Erythroblast (primary cell): ENCODE results near the gene CALML5.
A peak's percentile ranks its signal among the peaks of the same experiment; 100 is the strongest.

ENCODE experiments used
- DNase-seq, 2 experiments: peaks; one replicate each; lab custom pipeline; 2025; lab: John Stamatoyannopoulos, UW
- GATA1 ChIP-seq: IDR thresholded peaks from 2 replicates; pipeline ENCODE4 v1.6.1; 2011; ENCODE audit warnings: low read depth, mild to moderate bottlenecking, control low read depth, low read length, moderate library complexity
- POLR2A ChIP-seq: IDR thresholded peaks from 2 replicates; pipeline ENCODE4 v1.6.1; 2011; ENCODE audit warnings: mild to moderate bottlenecking, low read length

CALML5 gene

GRCh38 chr10:5458949-5459747 is 40.2 kb downstream of the CALML5 start:
- no peak for TF ChIP-seq GATA1
- TF ChIP-seq POLR2A: peak; percentile 1
- no peak for DNase-seq

GRCh38 chr10:5458425-5458824 is 40.9 kb downstream of the CALML5 start:
- no peak for DNase-seq
- TF ChIP-seq POLR2A (peak; percentile 17), GATA1 (no peak)

GRCh38 chr10:5457741-5458140 is 41.6 kb downstream of the CALML5 start:
- DNase-seq: no peak

GRCh38 chr10:5456563-5456962 is 42.8 kb downstream of the CALML5 start:
- no peak for TF ChIP-seq POLR2A
- TF ChIP-seq GATA1: no peak
- no peak for DNase-seq

More at GRCh38 chr10:5457741-5458140, 41.6 kb downstream of the CALML5 start:
- no peak for TF ChIP-seq POLR2A
- TF ChIP-seq GATA1: no peak

GRCh38 chr10:5453749-5454489 is 45.5 kb downstream of the CALML5 start:
- no peak for TF ChIP-seq POLR2A
- no peak for TF ChIP-seq GATA1
- no peak for DNase-seq

GRCh38 chr10:5450605-5451384 is 48.6 kb downstream of the CALML5 start:
- DNase-seq: no peak
- TF ChIP-seq POLR2A (no peak), GATA1 (no peak)

GRCh38 chr10:5449823-5450222 is 49.5 kb downstream of the CALML5 start:
- TF ChIP-seq GATA1 (no peak), POLR2A (no peak)
- peak; percentile 19 to 22 for DNase-seq

- DNase-seq: no peak
- no peak for TF ChIP-seq GATA1
- no peak for TF ChIP-seq POLR2A
Measured at GRCh38 chr10:5449227-5449626, 50.1 kb downstream of the CALML5 start.
